GM18907 (cell line): ENCODE measurements around the gene HS3ST6.
A peak's percentile ranks its signal among the peaks of the same experiment; 100 is the strongest.
"Not testable (repeated sequence)": the region's sequence is repeated elsewhere in the genome, so short reads cannot be mapped to it uniquely, and the experiment has no call there.

Source experiments
- ATAC-seq: cut with Tn5 transposase; IDR thresholded peaks from one replicate; pipeline ENCODE4 v1.9.1; 2021; ENCODE audit warnings: mild to moderate bottlenecking, moderate library complexity; ENCODE audit not compliant: unreplicated experiment

HS3ST6 gene

GRCh38 chr16:1929578-1930337 lies 11.5 kb upstream of the HS3ST6 start:
- ATAC-seq = peak; percentile 80

GRCh38 chr16:1929105-1929504 lies 10.9 kb upstream of the HS3ST6 start:
- ATAC-seq = peak; percentile 14

- ATAC-seq = no peak
These were observed 8.1 kb upstream of the HS3ST6 start for GRCh38 chr16:1926271-1926670.

- no peak for ATAC-seq
These were observed 5.9 kb upstream of the HS3ST6 start for GRCh38 chr16:1924095-1924494.

GRCh38 chr16:1923299-1924034 lies 5.3 kb upstream of the HS3ST6 start:
- no peak for ATAC-seq

- no peak for ATAC-seq
These were observed 4.1 kb upstream of the HS3ST6 start for GRCh38 chr16:1922357-1922756.

- ATAC-seq = no peak
These were observed 2.5 kb upstream of the HS3ST6 start for GRCh38 chr16:1920727-1921171.

GRCh38 chr16:1920122-1920521 lies 1.9 kb upstream of the HS3ST6 start:
- ATAC-seq = not testable (repeated sequence)

- no peak for ATAC-seq
These were observed 1.2 kb upstream of the HS3ST6 start for GRCh38 chr16:1919327-1919998.

GRCh38 chr16:1917665-1918350 lies 407 bp downstream of the HS3ST6 start:
- ATAC-seq = no peak

GRCh38 chr16:1917056-1917664 lies 1.1 kb downstream of the HS3ST6 start:
- ATAC-seq = no peak

- no peak for ATAC-seq
These were observed 1.6 kb downstream of the HS3ST6 start for GRCh38 chr16:1916640-1916990.

GRCh38 chr16:1915732-1916639 lies 2.2 kb downstream of the HS3ST6 start:
- no peak for ATAC-seq

- ATAC-seq = no peak
These were observed 3.2 kb downstream of the HS3ST6 start for GRCh38 chr16:1914988-1915387.

GRCh38 chr16:1914084-1914608 lies 4.1 kb downstream of the HS3ST6 start:
- no peak for ATAC-seq

GRCh38 chr16:1913327-1914083 lies 4.7 kb downstream of the HS3ST6 start:
- ATAC-seq = no peak

GRCh38 chr16:1912215-1912543 lies 6.0 kb downstream of the HS3ST6 start:
- ATAC-seq = no peak

GRCh38 chr16:1911467-1912214 lies 6.6 kb downstream of the HS3ST6 start:
- no peak for ATAC-seq
